ENCODE data around the gene SELENOV. TPM values are rescaled to one million over a fixed set of nuclear protein-coding genes. Genes with fewer than 3 reads are reported as not detected.

The SELENOV gene
- total RNA-seq, 1 donor from 2014 or later, result not detected

- Histone ChIP-seq H3K27me3 (no peaks in the 10 kb centered on the region), H3K36me3 (no peaks in the 10 kb centered on the region), H3K27ac (no peak overlapping the region), H3K4me3 (no peak overlapping the region), H3K9me3 (no peaks in the 10 kb centered on the region), H3K4me1 (no peaks in the 10 kb centered on the region)
- no peak for TF ChIP-seq CTCF (IDR thresholded peaks at IDR 0.05)
- no peak for DNase-seq (ENCODE audit: low spot score in 2 of 2)
- intact Hi-C loops (cut with DNase I), result no loop called here
These were observed 40.9 kb downstream of the SELENOV start for GRCh38 chr19:39555883-39556282.

GRCh38 chr19:39557811-39558623, 43.1 kb downstream of the SELENOV start:
- DNase-seq (ENCODE audit: low spot score in 2 of 2), result no peak
- Histone ChIP-seq H3K9me3 (no peaks in the 10 kb centered on the region), H3K27me3 (no peaks in the 10 kb centered on the region), H3K4me3 (no peak overlapping the region), H3K36me3 (no peaks in the 10 kb centered on the region), H3K27ac (no peak overlapping the region), H3K4me1 (no peaks in the 10 kb centered on the region)
- TF ChIP-seq CTCF (IDR thresholded peaks at IDR 0.05), result no peak
- intact Hi-C loops (cut with DNase I), result no loop called here

- TF ChIP-seq CTCF (IDR thresholded peaks at IDR 0.05), result no peak
- H3K4me3 ChIP-seq, result no peak overlapping the region
- no peak overlapping the region for H3K27ac ChIP-seq
- intact Hi-C loops (cut with DNase I), result no loop called here
- H3K27me3 ChIP-seq, result no peaks in the 10 kb centered on the region
- no peaks in the 10 kb centered on the region for H3K4me1 ChIP-seq
- no peaks in the 10 kb centered on the region for H3K9me3 ChIP-seq
- DNase-seq (ENCODE audit: low spot score in 2 of 2), result no peak
- no peaks in the 10 kb centered on the region for H3K36me3 ChIP-seq
These were observed 43.7 kb downstream of the SELENOV start for GRCh38 chr19:39558624-39559117.

GRCh38 chr19:39563408-39563807, 48.5 kb downstream of the SELENOV start:
- intact Hi-C loops (cut with DNase I), result no loop called here
- Histone ChIP-seq H3K27me3 (no peaks in the 10 kb centered on the region), H3K4me3 (no peak overlapping the region), H3K27ac (no peak overlapping the region), H3K9me3 (no peaks in the 10 kb centered on the region), H3K36me3 (no peaks in the 10 kb centered on the region), H3K4me1 (no peaks in the 10 kb centered on the region)
- no peak for DNase-seq (ENCODE audit: low spot score in 2 of 2)
- no peak for TF ChIP-seq CTCF (IDR thresholded peaks at IDR 0.05)

- Histone ChIP-seq H3K36me3 (no peaks in the 10 kb centered on the region), H3K27me3 (no peaks in the 10 kb centered on the region), H3K27ac (no peak overlapping the region), H3K9me3 (no peaks in the 10 kb centered on the region), H3K4me3 (no peak overlapping the region), H3K4me1 (no peaks in the 10 kb centered on the region)
- intact Hi-C loops (cut with DNase I), result no loop called here
- no peak for TF ChIP-seq CTCF (IDR thresholded peaks at IDR 0.05)
- no peak for DNase-seq (ENCODE audit: low spot score in 2 of 2)
These were observed 51.1 kb downstream of the SELENOV start for GRCh38 chr19:39566064-39566463.
